Measurements from ENCODE around the gene LSAMP. TPM values are rescaled to one million over a fixed set of nuclear protein-coding genes. Genes with fewer than 3 reads are reported as not detected.

The LSAMP gene
- total RNA-seq, 1 experiment from 2014 or later = 0.90 TPM

- no peaks in the 10 kb centered on the region for H3K79me2 ChIP-seq (ENCODE audit: insufficient read depth, low read length)
- no peaks in the 10 kb centered on the region for H3K27me3 ChIP-seq (ENCODE audit: insufficient read depth, low read length)
- no peak overlapping the region for H4K5ac ChIP-seq (ENCODE audit: insufficient read length, low read depth, low read length)
- peaks cover 3% of the 10 kb centered on the region in 2 experiments; a peak in 3 of 4 replicates for H3K4me1 Mint-ChIP-seq
- H4K8ac ChIP-seq (replicated peaks; ENCODE audit: insufficient read length, low read depth, low read length) = no peak overlapping the region
- no peak overlapping the region for H2BK12ac ChIP-seq (ENCODE audit: insufficient read length, low read depth, low read length)
- H2AFZ ChIP-seq (ENCODE audit: low read length) = no peak overlapping the region
- H3K79me1 ChIP-seq (ENCODE audit: insufficient read depth, low read depth, low read length, poor library complexity, severe bottlenecking) = no peaks in the 10 kb centered on the region
- H2BK20ac ChIP-seq (ENCODE audit: low read depth, low read length, poor library complexity, severe bottlenecking) = no peak overlapping the region
- no peaks in the 10 kb centered on the region; a peak in 1 of 7 replicates for H3K36me3 Mint-ChIP-seq (ENCODE audit: insufficient read depth in 1 of 3, low read depth in 3 of 3)
- H3K23me2 ChIP-seq (ENCODE audit: insufficient read length, low read depth, low read length, poor library complexity, severe bottlenecking) = no peaks in the 10 kb centered on the region
- no peak overlapping the region for H3K18ac ChIP-seq (ENCODE audit: insufficient read length, low read depth, low read length)
- H3T11ph ChIP-seq (ENCODE audit: low read length) = no peak overlapping the region
- no peak overlapping the region for H2AK5ac ChIP-seq (ENCODE audit: insufficient read length, low read length)
- no peak overlapping the region for H4K91ac ChIP-seq (ENCODE audit: insufficient read length, low read depth, low read length)
- WGBS (ENCODE audit: extremely low coverage, insufficient read length, low lambda C conversion rate) = no CpG with 5 or more reads among the region's 4 CpGs
- H3K14ac ChIP-seq (ENCODE audit: insufficient read depth, low read length) = no peak overlapping the region
- no peaks in the 10 kb centered on the region for H4K20me1 ChIP-seq (ENCODE audit: control insufficient read depth, insufficient read depth, insufficient read length)
- no peaks in the 10 kb centered on the region for H3K9me3 ChIP-seq (ENCODE audit: control insufficient read depth, low read depth, low read length)
- no peak overlapping the region for H3K27ac ChIP-seq (ENCODE audit: insufficient read length, low read depth, low read length)
- H3K4me2 ChIP-seq (ENCODE audit: insufficient read depth, insufficient read length, low read length) = no peak overlapping the region
- H2BK5ac ChIP-seq (ENCODE audit: insufficient read length, low read length) = no peak overlapping the region
- no peak overlapping the region for H3K56ac ChIP-seq (ENCODE audit: insufficient read length, low read depth, low read length)
- H2BK120ac ChIP-seq (ENCODE audit: low read depth, low read length, poor library complexity, severe bottlenecking) = no peak overlapping the region
- no peaks in the 10 kb centered on the region for H3K27me3 Mint-ChIP-seq (ENCODE audit: low read depth)
- no peak for DNase-seq
- no peak overlapping the region for H3K23ac ChIP-seq (ENCODE audit: insufficient read length, low read depth, low read length)
- H3K4me3 Mint-ChIP-seq = no peak overlapping the region
- H3K27ac Mint-ChIP-seq = no peak overlapping the region
- TF ChIP-seq CTCF (conservative IDR thresholded peaks at IDR 0.05) = no peak
- no peak overlapping the region for H2BK15ac ChIP-seq (ENCODE audit: low read depth, low read length)
- H3K4me1 ChIP-seq (ENCODE audit: insufficient read depth, low read length) = no peaks in the 10 kb centered on the region
- H3K9me3 Mint-ChIP-seq = no peaks in the 10 kb centered on the region
- no peak overlapping the region for H3K4ac ChIP-seq (ENCODE audit: low read depth, low read length)
- H3K9ac ChIP-seq (ENCODE audit: extremely low read depth, insufficient read length, low read length) = no peak overlapping the region
Measured at GRCh38 chr3:116069024-116069423, 376.3 kb downstream of the LSAMP start.
